ENCODE data around the gene KCNK1.
"Not testable (repeated sequence)": the region's sequence is repeated elsewhere in the genome, so short reads cannot be mapped to it uniquely, and the experiment has no call there.

The KCNK1 gene

GRCh38 chr1:233657466-233657865 is 43.6 kb downstream of the KCNK1 start:
- Histone ChIP-seq H3K9me3 (ENCODE audit: control insufficient read depth, insufficient read depth, low read length) (no peaks in the 10 kb centered on the region), H3K36me3 (ENCODE audit: insufficient read depth, low read length) (no peaks in the 10 kb centered on the region), H3K4me1 (ENCODE audit: insufficient read depth, low read length) (peaks cover 12% of the 10 kb centered on the region; the same call in 1 of the 2 replicates), H3K9ac (ENCODE audit: low read depth, low read length) (no peak overlapping the region)

DNA sequence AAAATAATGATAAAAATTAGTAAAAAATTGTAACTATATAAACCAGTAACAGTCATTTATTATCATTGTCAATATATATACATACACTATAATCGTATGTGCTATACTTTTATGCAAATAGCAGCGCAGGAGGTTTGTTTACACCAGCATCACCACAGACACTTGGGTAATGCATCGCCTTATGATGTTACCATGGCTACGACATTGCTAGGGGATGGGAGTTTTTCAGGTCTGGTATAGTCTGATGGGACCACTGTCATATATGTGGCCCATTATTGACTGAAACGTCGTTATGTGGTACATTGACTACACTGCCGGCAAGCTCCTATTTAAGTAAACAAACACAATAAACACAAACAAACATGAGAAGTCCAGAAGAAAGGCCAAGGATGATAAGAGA is 45.6 kb downstream of the KCNK1 start:
- no peaks in the 10 kb centered on the region for H3K9me3 ChIP-seq (ENCODE audit: control insufficient read depth, insufficient read depth, low read length)
- no peak overlapping the region for H3K9ac ChIP-seq (ENCODE audit: low read depth, low read length)
- H3K36me3 ChIP-seq (ENCODE audit: insufficient read depth, low read length): no peaks in the 10 kb centered on the region
- peaks cover 12% of the 10 kb centered on the region; the same call in 1 of the 2 replicates for H3K4me1 ChIP-seq (ENCODE audit: insufficient read depth, low read length)

DNA sequence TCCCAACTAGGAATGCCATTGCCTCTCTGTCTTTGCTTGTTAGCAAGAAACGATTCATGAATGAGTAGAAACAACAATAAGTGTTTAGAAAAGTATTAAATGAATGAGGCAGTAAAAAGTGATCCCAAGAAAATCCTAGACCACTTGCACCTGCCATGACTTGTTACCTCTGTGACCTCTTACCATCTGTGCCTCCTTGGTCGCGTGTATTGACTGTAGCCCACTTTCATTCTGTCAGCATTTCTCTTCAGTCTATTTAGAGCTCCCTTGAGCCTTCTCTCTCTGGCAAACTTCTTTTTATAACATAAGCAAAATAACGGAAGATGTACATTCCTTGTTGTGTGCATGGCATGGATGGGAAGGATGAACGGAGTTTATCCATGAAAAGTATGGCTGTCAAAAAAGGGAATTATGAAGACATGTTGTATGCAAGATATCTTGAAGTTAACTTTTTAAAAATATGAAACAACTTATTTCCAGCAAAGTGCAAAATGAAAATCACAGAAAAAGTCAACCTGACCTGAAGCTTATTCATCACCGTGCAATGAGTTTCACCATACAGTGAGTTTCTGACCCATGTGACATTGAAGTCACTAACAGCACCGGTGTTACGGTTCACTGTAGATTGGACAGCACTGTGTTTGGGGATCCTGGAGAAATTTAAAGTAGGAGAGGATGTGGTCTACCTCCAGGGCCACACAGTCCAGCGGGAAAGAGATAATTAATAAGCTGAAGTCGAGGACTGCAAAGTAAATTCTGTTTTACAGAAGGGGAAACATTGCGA is 47.7 kb downstream of the KCNK1 start:
- H3K4me1 ChIP-seq (ENCODE audit: insufficient read depth, low read length): no peaks in the 10 kb centered on the region
- no peaks in the 10 kb centered on the region for H3K9me3 ChIP-seq (ENCODE audit: control insufficient read depth, insufficient read depth, low read length)
- H3K36me3 ChIP-seq (ENCODE audit: insufficient read depth, low read length): no peaks in the 10 kb centered on the region; the same call in none of the 2 replicates
- H3K9ac ChIP-seq (ENCODE audit: low read depth, low read length): no peak overlapping the region

DNA sequence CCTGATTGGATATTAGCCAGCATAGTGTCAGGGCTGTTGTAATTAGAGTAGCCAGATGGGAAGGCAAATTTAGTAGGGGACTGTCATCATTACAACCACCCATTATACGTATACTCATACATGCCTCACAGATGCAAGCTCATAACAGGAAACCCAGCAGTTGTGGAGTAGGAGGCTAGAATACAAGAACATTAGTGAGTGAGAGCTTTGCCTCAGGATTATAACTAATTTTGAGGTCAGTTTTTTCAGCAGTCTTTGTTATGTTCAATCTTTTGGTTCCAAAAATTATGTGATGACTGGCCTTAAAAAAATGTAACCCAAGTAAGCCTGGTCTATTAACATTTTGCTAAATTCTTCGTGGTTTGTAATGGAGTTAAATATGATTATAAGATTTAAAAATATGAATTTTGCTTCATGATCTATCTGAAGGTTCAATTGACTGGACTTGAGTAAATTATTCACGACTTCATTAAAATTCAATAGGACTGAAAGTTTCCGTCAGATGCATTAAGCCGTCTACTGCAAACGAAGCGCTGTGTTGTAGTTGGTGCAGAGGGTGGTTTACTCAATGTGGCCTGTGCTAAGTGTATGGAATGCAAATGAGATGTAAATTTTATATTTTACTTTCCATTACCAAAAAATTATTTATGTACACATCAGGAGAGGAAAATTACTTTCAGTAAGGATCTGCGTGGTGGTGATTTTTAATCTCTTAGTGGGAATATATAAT is 48.8 kb downstream of the KCNK1 start:
- H3K36me3 ChIP-seq (ENCODE audit: insufficient read depth, low read length): no peaks in the 10 kb centered on the region; the same call in none of the 2 replicates
- H3K9me3 ChIP-seq (ENCODE audit: control insufficient read depth, insufficient read depth, low read length): no peaks in the 10 kb centered on the region
- H3K9ac ChIP-seq (ENCODE audit: low read depth, low read length): no peak overlapping the region
- H3K4me1 ChIP-seq (ENCODE audit: insufficient read depth, low read length): no peaks in the 10 kb centered on the region

DNA sequence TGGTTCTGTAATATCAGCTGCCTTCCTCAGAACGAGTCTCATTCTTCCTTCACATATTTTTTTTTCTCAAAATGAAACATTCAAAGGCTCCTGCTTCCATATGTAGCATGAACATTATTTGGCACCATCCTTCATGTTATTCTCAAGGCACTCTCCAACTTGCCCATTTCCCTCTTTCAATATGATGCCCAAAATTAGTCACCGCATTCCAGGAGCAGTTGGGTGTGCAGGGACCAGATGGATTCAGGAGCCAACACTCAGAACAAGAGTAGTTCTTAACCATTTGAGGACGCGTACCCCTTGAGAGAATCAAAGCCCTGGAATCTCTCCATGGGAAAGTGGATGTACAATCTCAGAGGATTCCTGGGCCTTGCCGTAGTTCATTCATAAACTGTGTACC is 50.3 kb downstream of the KCNK1 start:
- H3K9me3 ChIP-seq (ENCODE audit: control insufficient read depth, insufficient read depth, low read length): no peaks in the 10 kb centered on the region
- no peaks in the 10 kb centered on the region; the same call in none of the 2 replicates for H3K36me3 ChIP-seq (ENCODE audit: insufficient read depth, low read length)
- no peaks in the 10 kb centered on the region for H3K4me1 ChIP-seq (ENCODE audit: insufficient read depth, low read length)
- no peak overlapping the region for H3K9ac ChIP-seq (ENCODE audit: low read depth, low read length)

DNA sequence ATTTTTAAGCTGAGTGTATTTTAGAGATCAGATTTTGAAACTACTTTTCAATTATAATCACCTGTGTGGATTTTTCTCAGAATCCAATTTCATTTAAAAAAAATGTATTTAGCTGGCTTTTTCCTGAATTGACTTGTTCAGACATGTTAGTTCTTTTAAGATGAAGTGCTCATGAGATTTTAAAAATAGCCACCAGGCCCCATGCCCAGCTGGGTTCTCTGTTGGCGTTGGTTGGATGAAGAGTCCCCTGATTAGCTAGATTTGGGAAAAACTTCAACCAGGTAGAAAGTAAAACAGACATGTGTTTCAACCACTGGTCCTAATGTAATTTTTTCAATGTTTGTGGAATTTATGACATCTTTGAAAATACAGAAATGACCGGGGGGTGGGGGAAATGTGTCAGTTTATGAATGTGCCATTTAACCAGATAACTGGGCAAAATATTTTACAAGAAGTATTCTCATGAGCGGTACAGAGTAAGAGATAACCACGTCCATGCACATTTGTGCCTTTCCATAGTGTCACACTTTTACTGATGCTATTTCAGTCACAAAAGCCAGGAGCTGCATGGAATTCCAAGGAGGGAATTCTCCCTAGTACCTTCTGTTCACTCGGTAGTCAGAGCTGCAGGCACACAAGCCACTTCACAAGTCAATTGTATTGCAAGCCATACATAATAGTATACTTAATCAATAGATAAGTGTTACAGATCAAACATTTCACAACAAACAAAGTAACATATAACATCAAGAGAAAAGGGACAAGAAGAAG is 51.1 kb downstream of the KCNK1 start:
- Histone ChIP-seq H3K9ac (ENCODE audit: low read depth, low read length) (no peak overlapping the region), H3K36me3 (ENCODE audit: insufficient read depth, low read length) (no peaks in the 10 kb centered on the region; the same call in none of the 2 replicates), H3K4me1 (ENCODE audit: insufficient read depth, low read length) (no peaks in the 10 kb centered on the region), H3K9me3 (ENCODE audit: control insufficient read depth, insufficient read depth, low read length) (no peaks in the 10 kb centered on the region)

GRCh38 chr1:233665575-233666270 is 51.8 kb downstream of the KCNK1 start:
- no peak overlapping the region for H3K9ac ChIP-seq (ENCODE audit: low read depth, low read length)
- H3K4me1 ChIP-seq (ENCODE audit: insufficient read depth, low read length): no peaks in the 10 kb centered on the region
- H3K36me3 ChIP-seq (ENCODE audit: insufficient read depth, low read length): no peaks in the 10 kb centered on the region; the same call in none of the 2 replicates
- no peaks in the 10 kb centered on the region for H3K9me3 ChIP-seq (ENCODE audit: control insufficient read depth, insufficient read depth, low read length)

- no peaks in the 10 kb centered on the region; the same call in none of the 2 replicates for H3K36me3 ChIP-seq (ENCODE audit: insufficient read depth, low read length)
- no peaks in the 10 kb centered on the region for H3K4me1 ChIP-seq (ENCODE audit: insufficient read depth, low read length)
- no peak overlapping the region for H3K9ac ChIP-seq (ENCODE audit: low read depth, low read length)
- H3K9me3 ChIP-seq (ENCODE audit: control insufficient read depth, insufficient read depth, low read length): no peaks in the 10 kb centered on the region
These were observed 53.8 kb downstream of the KCNK1 start for GRCh38 chr1:233667741-233668140.

DNA sequence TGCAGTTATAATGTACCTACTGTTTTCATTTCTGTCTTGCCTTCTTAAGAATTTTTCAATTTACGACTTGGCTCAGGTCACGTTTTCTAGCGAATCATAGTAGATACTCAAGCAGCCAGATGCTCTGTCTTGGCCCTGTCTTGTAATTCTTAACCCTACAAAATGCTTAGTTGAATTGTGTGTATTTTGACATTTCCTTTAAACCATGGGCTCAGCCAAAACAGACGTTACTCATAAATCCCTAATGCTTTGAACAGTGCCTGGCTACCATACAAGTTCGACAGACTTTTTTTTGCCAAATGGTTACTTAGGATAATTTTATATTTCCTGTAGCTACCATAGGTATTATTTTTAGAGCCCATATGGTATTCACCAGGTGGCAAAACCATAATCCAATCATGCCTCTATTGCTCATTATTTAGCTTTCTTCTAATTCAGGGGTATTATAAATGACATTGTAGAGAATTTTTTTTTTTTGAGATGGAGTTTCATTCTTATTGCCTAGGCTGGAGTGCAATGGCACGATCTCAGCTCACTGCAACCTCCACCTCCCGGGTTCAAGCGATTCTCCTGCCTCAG is 54.3 kb downstream of the KCNK1 start:
- Histone ChIP-seq H3K4me1 (ENCODE audit: insufficient read depth, low read length) (no peaks in the 10 kb centered on the region), H3K36me3 (ENCODE audit: insufficient read depth, low read length) (no peaks in the 10 kb centered on the region; the same call in none of the 2 replicates), H3K9ac (ENCODE audit: low read depth, low read length) (no peak overlapping the region), H3K9me3 (ENCODE audit: control insufficient read depth, insufficient read depth, low read length) (no peaks in the 10 kb centered on the region)

GRCh38 chr1:233668725-233669294 is 54.9 kb downstream of the KCNK1 start:
- Histone ChIP-seq H3K9ac (ENCODE audit: low read depth, low read length) (no peak overlapping the region), H3K4me1 (ENCODE audit: insufficient read depth, low read length) (no peaks in the 10 kb centered on the region), H3K36me3 (ENCODE audit: insufficient read depth, low read length) (peaks cover 2% of the 10 kb centered on the region)

DNA sequence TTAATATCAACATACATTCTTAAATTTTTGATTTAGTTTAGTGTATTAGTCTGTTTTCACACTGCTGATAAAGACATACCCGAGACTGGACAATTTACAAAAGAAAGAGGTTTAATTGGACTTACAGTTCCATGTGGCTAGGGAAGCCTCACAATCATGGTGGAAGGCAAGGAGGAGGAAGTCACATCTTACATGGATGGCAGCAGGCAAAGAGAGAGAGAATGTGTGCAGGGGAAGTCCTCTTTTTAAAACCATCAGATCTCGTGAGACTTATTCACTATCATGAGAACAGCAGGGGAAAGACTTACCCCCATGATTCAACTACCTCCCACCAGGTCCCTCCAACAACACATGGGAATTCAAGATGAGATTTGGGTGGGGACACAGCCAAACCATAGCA is 56.5 kb downstream of the KCNK1 start:
- H3K9ac ChIP-seq (ENCODE audit: low read depth, low read length); H3K9me3 ChIP-seq (ENCODE audit: control insufficient read depth, insufficient read depth, low read length); H3K4me1 ChIP-seq (ENCODE audit: insufficient read depth, low read length); H3K36me3 ChIP-seq (ENCODE audit: insufficient read depth, low read length): not testable (repeated sequence)

More at GRCh38 chr1:233668725-233669294, 54.9 kb downstream of the KCNK1 start:
- H3K9me3 ChIP-seq (ENCODE audit: control insufficient read depth, insufficient read depth, low read length): no peaks in the 10 kb centered on the region

DNA sequence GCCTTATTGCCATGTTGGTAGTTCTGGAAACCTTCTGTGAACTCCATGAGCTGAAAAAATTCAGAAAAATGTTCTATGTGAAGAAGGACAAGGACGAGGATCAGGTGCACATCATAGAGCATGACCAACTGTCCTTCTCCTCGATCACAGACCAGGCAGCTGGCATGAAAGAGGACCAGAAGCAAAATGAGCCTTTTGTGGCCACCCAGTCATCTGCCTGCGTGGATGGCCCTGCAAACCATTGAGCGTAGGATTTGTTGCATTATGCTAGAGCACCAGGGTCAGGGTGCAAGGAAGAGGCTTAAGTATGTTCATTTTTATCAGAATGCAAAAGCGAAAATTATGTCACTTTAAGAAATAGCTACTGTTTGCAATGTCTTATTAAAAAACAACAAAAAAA is 57.4 kb downstream of the KCNK1 start:
- no peaks in the 10 kb centered on the region for H3K4me1 ChIP-seq (ENCODE audit: insufficient read depth, low read length)
- no peak overlapping the region for H3K9ac ChIP-seq (ENCODE audit: low read depth, low read length)
- peaks cover 6% of the 10 kb centered on the region for H3K9me3 ChIP-seq (ENCODE audit: control insufficient read depth, insufficient read depth, low read length)
- peaks cover 5% of the 10 kb centered on the region; the same call in 1 of the 2 replicates for H3K36me3 ChIP-seq (ENCODE audit: insufficient read depth, low read length)

DNA sequence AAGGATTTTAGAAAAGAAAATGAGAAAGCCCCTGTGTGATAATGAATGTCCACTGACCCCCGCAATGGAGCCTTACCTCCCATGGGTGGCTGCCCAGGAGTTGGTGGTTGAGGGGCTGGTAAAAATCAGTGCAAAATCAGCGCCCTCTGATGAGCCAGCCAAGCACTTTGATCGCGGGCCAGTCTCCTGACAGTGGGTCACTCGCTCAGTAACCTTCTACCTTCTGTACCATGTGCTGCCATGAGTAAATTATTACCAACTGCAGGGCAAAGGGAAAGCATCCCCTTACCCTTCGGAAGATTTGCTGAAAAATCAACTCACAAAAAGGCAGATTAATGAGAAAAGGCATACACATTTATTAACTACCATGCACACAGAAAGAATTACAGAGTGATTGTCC is 58.8 kb downstream of the KCNK1 start:
- H3K9me3 ChIP-seq (ENCODE audit: control insufficient read depth, insufficient read depth, low read length): peaks cover 11% of the 10 kb centered on the region
- H3K9ac ChIP-seq (ENCODE audit: low read depth, low read length): no peak overlapping the region
- peaks cover 3% of the 10 kb centered on the region; the same call in 1 of the 2 replicates for H3K4me1 ChIP-seq (ENCODE audit: insufficient read depth, low read length)
- peaks cover 10% of the 10 kb centered on the region; the same call in 1 of the 2 replicates for H3K36me3 ChIP-seq (ENCODE audit: insufficient read depth, low read length)

Data from ES-I3 (cell line).